Astrocyte of the spinal cord (primary cell): ENCODE results near the gene MARCHF4.

Experiments used
- DNase-seq: peaks from one replicate; pipeline ENCODE4 v3.0.0; 2011; ENCODE audit warnings: low read depth, low spot score
- H3K4me3 ChIP-seq: 2 replicates; pipeline ENCODE4 v1.5.1; 2011; ENCODE audit warnings: low read depth, mild to moderate bottlenecking, low read length, moderate library complexity
- CTCF ChIP-seq: IDR thresholded peaks from 2 replicates; pipeline ENCODE4 v1.5.1; 2012; ENCODE audit warnings: low read depth, mild to moderate bottlenecking, low read length, inconsistent platforms
- in situ Hi-C: cut with HindIII; loops from 2 replicates; pipeline ENCODE4 v1.10.0; 2017; ENCODE audit warnings: low sequenced_read_pairs

Gene MARCHF4

DNA sequence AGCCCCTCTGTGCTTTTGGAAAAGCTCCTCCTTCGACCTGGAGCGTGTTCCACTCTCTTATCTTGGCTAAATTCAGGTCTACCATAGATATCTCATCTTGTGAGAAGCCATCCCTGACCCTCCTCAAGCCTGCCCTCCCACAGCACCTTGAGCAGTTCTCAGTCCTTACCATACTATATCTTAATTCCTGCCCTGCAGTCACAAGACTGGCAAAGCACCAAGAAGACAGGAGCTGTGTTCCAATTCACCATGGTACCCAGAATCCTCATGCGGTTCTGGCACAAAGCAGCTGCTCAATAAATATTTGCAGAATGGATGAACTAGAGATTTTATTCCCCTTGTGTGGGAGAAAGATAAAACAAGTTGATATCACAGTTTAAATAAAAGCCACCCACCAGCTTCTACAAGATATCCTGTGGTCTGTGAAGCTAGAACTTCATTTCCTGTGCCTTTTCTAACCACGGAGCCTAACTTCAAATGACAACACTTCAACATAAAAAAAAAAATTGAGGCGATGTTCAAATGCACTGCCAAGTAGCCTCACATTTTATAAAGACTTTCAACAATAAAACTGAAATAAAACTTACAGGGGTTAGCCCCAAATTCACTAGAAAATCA lies 19.5 kb downstream of the MARCHF4 start:
- in situ Hi-C loops: no loop called here
- DNase-seq: no peak
- no peak for TF ChIP-seq CTCF
- no peak overlapping the region for H3K4me3 ChIP-seq

GRCh38 chr2:216351172-216351925 lies 20.9 kb downstream of the MARCHF4 start:
- TF ChIP-seq CTCF: no peak
- no peak overlapping the region for H3K4me3 ChIP-seq
- in situ Hi-C loops: no loop called here
- no peak for DNase-seq

GRCh38 chr2:216350214-216350791 lies 22.0 kb downstream of the MARCHF4 start:
- peak; percentile 56 for DNase-seq
- no peak for TF ChIP-seq CTCF
- in situ Hi-C loops: no loop called here
- H3K4me3 ChIP-seq: no peak overlapping the region

GRCh38 chr2:216349366-216349765 lies 22.9 kb downstream of the MARCHF4 start:
- H3K4me3 ChIP-seq: no peak overlapping the region
- in situ Hi-C loops: no loop called here
- no peak for DNase-seq
- TF ChIP-seq CTCF: no peak

DNA sequence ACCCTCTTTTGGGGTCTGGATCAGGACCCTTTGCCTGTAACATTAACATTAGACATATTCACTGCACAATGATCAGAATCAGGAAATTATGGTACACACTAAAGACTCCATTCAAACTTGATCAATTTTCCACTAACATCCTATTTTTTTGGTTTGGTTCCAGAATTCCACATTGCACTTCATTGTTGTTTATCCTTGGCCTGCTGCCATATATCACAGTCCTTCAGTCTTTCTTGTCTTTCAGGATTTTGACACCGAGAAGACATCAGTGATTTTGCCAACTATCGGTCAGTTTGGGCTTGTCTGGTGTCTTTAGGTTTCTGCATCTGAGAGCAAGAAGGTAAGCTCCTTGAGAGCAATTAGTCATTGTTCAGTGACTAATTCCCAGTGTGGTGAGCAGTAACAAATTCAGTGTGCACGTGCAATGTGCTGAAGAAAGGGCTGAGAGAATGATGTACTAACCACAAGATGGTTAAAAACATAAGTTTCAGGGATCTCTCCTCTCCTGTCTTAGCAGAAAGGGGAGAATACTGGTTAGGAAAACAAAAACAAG lies 23.5 kb downstream of the MARCHF4 start:
- H3K4me3 ChIP-seq: no peak overlapping the region
- peak; percentile 69 for DNase-seq
- in situ Hi-C loops: no loop called here
- TF ChIP-seq CTCF: no peak

DNA sequence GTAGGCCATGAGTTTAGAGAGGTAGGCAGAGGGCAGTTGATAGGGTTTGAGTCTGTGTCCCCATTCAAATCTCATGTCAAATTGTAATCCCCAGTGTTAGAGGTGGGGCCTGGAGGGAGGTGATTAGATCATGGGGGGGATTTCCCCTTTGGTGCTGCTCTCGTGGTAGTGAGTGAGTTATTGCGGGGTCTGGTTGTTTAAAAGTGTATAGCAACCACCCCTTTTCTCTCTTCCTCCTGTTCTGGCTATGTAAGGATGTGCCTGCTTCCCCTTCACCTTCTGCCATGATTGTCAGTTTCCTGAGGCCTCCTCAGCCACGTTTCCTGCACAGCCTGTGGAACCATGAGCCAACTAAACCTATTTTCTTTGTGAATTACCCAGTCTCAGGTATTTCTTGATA lies 25.5 kb downstream of the MARCHF4 start:
- no peak overlapping the region for H3K4me3 ChIP-seq
- DNase-seq: no peak
- no peak for TF ChIP-seq CTCF
- in situ Hi-C loops: no loop called here
